ENCODE results near the gene TMEM117. TPM values are rescaled to one million over a fixed set of nuclear protein-coding genes. Genes with fewer than 3 reads are reported as not detected.
A peak's percentile ranks its signal among the peaks of the same experiment; 100 is the strongest.

TMEM117 gene
- polyA plus RNA-seq (2013, experiment 1 of 2), result 0.15 TPM
- 0.28 TPM for polyA plus RNA-seq (2013, experiment 2 of 2)

DNA sequence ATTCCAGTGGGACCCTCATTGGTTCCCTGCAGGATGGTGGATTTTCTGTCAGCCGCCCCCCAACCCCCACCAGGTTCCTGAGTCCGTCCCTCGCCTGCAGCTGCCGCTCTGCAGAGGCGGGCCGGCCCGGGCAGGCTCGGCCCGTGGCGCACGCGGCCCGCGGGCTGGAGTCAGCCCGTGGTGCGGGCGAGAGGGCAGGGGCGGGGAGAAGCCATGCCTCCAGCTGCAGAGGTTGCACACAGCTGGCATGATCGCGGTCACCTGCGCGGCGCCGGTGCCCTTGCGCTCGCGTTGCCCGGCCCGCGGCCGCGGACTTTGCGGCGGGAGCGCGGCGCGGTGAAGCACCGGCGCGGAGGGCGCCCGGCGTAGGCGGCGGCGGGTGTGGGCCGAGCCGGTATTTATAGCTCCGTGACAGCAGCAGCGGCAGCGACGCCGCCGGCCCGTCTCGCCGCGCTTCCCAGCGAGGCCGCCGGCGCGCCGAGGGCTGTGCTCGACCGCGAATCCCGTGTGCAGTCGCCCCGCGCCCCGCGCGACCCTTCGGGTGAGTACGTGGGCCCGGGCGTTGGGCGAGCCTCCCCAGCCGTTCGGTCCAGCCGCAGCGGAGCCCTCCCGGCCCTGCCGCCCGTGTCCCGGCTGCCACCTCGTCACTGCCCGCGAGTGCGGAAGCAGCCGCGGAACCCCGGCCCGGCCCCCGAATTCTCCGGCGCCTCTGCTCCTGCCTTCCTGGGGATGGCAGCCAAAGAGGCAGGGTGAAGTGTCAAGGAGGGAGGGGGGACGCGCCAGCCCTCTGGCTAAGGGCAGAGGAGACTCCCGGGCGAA, at the start of gene TMEM117:
TSS of gene TMEM117 (plus strand) at position 426 of the 819 bp plus-strand sequence.
- H3K18ac ChIP-seq (ENCODE audit: low read length), result peak within 1 kb of the TSS; percentile 90

DNA sequence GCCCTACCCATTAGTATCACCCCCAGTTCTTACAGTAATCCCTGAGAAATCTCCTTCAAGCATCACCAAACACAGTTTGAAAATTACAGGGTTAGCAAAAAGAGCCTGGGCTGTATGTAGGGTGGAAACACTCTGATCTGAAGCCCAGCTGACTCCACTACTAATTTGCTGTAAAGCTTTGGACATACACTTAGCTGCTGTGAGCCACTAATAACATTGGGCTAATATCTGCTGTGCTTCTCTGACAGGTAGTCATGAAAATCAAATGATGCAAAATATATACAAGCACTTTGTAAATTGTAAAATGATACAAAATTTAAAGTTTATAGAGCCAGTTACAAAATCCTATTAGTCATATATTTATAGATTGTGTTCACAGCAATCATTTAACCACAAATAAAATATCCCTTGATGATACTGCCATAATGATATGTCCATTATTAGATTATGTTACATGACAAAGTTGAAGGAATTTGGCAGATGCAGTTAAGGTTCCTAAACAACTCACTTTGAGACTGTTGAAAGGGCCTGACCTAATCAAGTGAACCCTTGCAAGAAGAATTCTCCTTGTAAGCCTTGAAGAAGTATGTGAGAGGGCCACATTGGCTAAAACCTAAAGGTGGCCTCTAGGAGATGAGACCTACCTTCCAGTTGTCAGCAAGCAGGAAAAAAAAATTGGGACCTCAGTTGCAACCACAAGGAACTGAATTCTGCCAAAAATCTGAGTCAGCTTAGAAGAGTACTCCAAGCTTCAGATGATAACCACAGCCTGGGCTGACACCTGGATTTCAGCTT, 48.8 kb upstream of the TMEM117 start:
- no peak overlapping the region for H2BK5ac ChIP-seq (ENCODE audit: low read length)
- no peak overlapping the region for H3K9ac ChIP-seq (ENCODE audit: low read depth, low read length, poor library complexity)
- H2AFZ ChIP-seq (ENCODE audit: low read length), result no peak overlapping the region
- no peak overlapping the region for H3K4ac ChIP-seq (ENCODE audit: low read length)
- no peak overlapping the region for H3K27ac ChIP-seq (replicated peaks; ENCODE audit: low read length)
- H3K79me1 ChIP-seq (ENCODE audit: low read depth, low read length), result no peaks in the 10 kb centered on the region
- no peak overlapping the region for H3K23ac ChIP-seq (ENCODE audit: low read depth, low read length, poor library complexity)
- no peak overlapping the region for H4K8ac ChIP-seq (ENCODE audit: low read depth, low read length)
- DNase-seq (ENCODE audit: low spot score), result no peak
- no peaks in the 10 kb centered on the region for H3K4me1 ChIP-seq (ENCODE audit: control insufficient read depth in 2 of 2, insufficient read depth in 1 of 2, low read depth in 1 of 2, low read length in 2 of 2)
- no peaks in the 10 kb centered on the region for H3K27me3 ChIP-seq (ENCODE audit: control insufficient read depth in 3 of 3, insufficient read depth in 3 of 3, low read depth in 1 of 3, low read length in 3 of 3)
- no peak overlapping the region for H2AK5ac ChIP-seq (ENCODE audit: low read depth, low read length)
- H3K4me3 ChIP-seq (ENCODE audit: low read length in 2 of 2), result no peak overlapping the region
- H3K4me2 ChIP-seq (ENCODE audit: insufficient read depth, low read length, poor library complexity, severe bottlenecking), result no peak overlapping the region
- H3K36me3 ChIP-seq (replicated peaks in 1 of 2; ENCODE audit: control insufficient read depth in 2 of 2, insufficient read depth in 2 of 2, low read length in 2 of 2), result no peaks in the 10 kb centered on the region
- no peak overlapping the region for H4K91ac ChIP-seq (ENCODE audit: low read depth, low read length, poor library complexity)
- no peak overlapping the region for H2BK15ac ChIP-seq (ENCODE audit: low read length)
- no peak overlapping the region for H2BK12ac ChIP-seq (ENCODE audit: low read length)
- H3K9me3 ChIP-seq (replicated peaks in 1 of 2; ENCODE audit: control insufficient read depth in 2 of 2, insufficient read depth in 1 of 2, low read depth in 1 of 2, low read length in 2 of 2), result no peaks in the 10 kb centered on the region
- H3K18ac ChIP-seq (ENCODE audit: low read length), result no peak overlapping the region
- H2BK120ac ChIP-seq (ENCODE audit: low read depth, low read length), result no peak overlapping the region
- H3K14ac ChIP-seq (ENCODE audit: low read length), result no peak overlapping the region

More for the DNA sequence above, at the start of gene TMEM117:
- peak; percentile 39 for DNase-seq (ENCODE audit: low spot score)
- no peaks in the 10 kb centered on the region for H3K79me1 ChIP-seq (ENCODE audit: low read depth, low read length)
- no peak within 1 kb of the TSS for H2BK12ac ChIP-seq (ENCODE audit: low read length)
- peak within 1 kb of the TSS; percentile 93 for H3K4me2 ChIP-seq (ENCODE audit: insufficient read depth, low read length, poor library complexity, severe bottlenecking)
- peak within 1 kb of the TSS; percentile 82 for H3K14ac ChIP-seq (ENCODE audit: low read length)
- H2BK120ac ChIP-seq (ENCODE audit: low read depth, low read length), result no peak within 1 kb of the TSS
- H3K27ac ChIP-seq (replicated peaks; ENCODE audit: low read length), result no peak within 1 kb of the TSS
- no peaks in the 10 kb centered on the region for H3K4me1 ChIP-seq (ENCODE audit: control insufficient read depth in 2 of 2, insufficient read depth in 1 of 2, low read depth in 1 of 2, low read length in 2 of 2)
- WGBS, 2 donors (ENCODE audit: extremely low coverage in 2 of 2, insufficient read length in 2 of 2, insufficient replicate concordance in 1 of 2), result no CpG with 5 or more reads among the region's 103 CpGs
- peak within 1 kb of the TSS; percentile 61 to 87 for H3K4me3 ChIP-seq (ENCODE audit: low read length in 2 of 2)
- H2BK5ac ChIP-seq (ENCODE audit: low read length), result peak within 1 kb of the TSS; percentile 39
- H2AK5ac ChIP-seq (ENCODE audit: low read depth, low read length), result peak within 1 kb of the TSS; percentile 63
- H4K91ac ChIP-seq (ENCODE audit: low read depth, low read length, poor library complexity), result no peak within 1 kb of the TSS
- no peaks in the 10 kb centered on the region for H3K36me3 ChIP-seq (replicated peaks in 1 of 2; ENCODE audit: control insufficient read depth in 2 of 2, insufficient read depth in 2 of 2, low read length in 2 of 2)
- H3K4ac ChIP-seq (ENCODE audit: low read length), result no peak within 1 kb of the TSS
- peak within 1 kb of the TSS; percentile 98 for H2AFZ ChIP-seq (ENCODE audit: low read length)
- H3K27me3 ChIP-seq (ENCODE audit: control insufficient read depth in 3 of 3, insufficient read depth in 3 of 3, low read depth in 1 of 3, low read length in 3 of 3), result peaks cover 3 to 34% (median 19%) of the 10 kb centered on the region in 3 experiments
- H2BK15ac ChIP-seq (ENCODE audit: low read length), result no peak within 1 kb of the TSS
- no peak within 1 kb of the TSS for H4K8ac ChIP-seq (ENCODE audit: low read depth, low read length)
- peak within 1 kb of the TSS; percentile 80 for H3K23ac ChIP-seq (ENCODE audit: low read depth, low read length, poor library complexity)
- H3K9me3 ChIP-seq (replicated peaks in 1 of 2; ENCODE audit: control insufficient read depth in 2 of 2, insufficient read depth in 1 of 2, low read depth in 1 of 2, low read length in 2 of 2), result no peaks in the 10 kb centered on the region
- peak within 1 kb of the TSS; percentile 60 for H3K9ac ChIP-seq (ENCODE audit: low read depth, low read length, poor library complexity)

- Histone ChIP-seq H3K27ac (replicated peaks; ENCODE audit: low read length) (no peak overlapping the region), H3K4ac (ENCODE audit: low read length) (no peak overlapping the region)
These were observed 45.9 kb upstream of the TMEM117 start for GRCh38 chr12:43789941-43790340.

GRCh38 chr12:43795716-43796280, 40.1 kb upstream of the TMEM117 start:
- H3K4me3 ChIP-seq (ENCODE audit: low read length in 2 of 2), result no peak overlapping the region
- no peaks in the 10 kb centered on the region for H3K27me3 ChIP-seq (ENCODE audit: control insufficient read depth in 3 of 3, insufficient read depth in 3 of 3, low read depth in 1 of 3, low read length in 3 of 3)
- H3K79me1 ChIP-seq (ENCODE audit: low read depth, low read length), result no peaks in the 10 kb centered on the region
- no peaks in the 10 kb centered on the region for H3K9me3 ChIP-seq (replicated peaks in 1 of 2; ENCODE audit: control insufficient read depth in 2 of 2, insufficient read depth in 1 of 2, low read depth in 1 of 2, low read length in 2 of 2)
- no peak overlapping the region for H3K18ac ChIP-seq (ENCODE audit: low read length)
- no peak overlapping the region for H2BK12ac ChIP-seq (ENCODE audit: low read length)
- H2BK15ac ChIP-seq (ENCODE audit: low read length), result no peak overlapping the region
- H3K4ac ChIP-seq (ENCODE audit: low read length), result no peak overlapping the region
- DNase-seq (ENCODE audit: low spot score), result no peak
- no peak overlapping the region for H3K27ac ChIP-seq (replicated peaks; ENCODE audit: low read length)
- H4K91ac ChIP-seq (ENCODE audit: low read depth, low read length, poor library complexity), result no peak overlapping the region
- H2AK5ac ChIP-seq (ENCODE audit: low read depth, low read length), result no peak overlapping the region
- no CpG with 5 or more reads among the region's 2 CpGs for WGBS, 2 donors (ENCODE audit: extremely low coverage in 2 of 2, insufficient read length in 2 of 2, insufficient replicate concordance in 1 of 2)
- H3K4me1 ChIP-seq (ENCODE audit: control insufficient read depth in 2 of 2, insufficient read depth in 1 of 2, low read depth in 1 of 2, low read length in 2 of 2), result no peaks in the 10 kb centered on the region
- no peak overlapping the region for H2AFZ ChIP-seq (ENCODE audit: low read length)
- H3K36me3 ChIP-seq (replicated peaks in 1 of 2; ENCODE audit: control insufficient read depth in 2 of 2, insufficient read depth in 2 of 2, low read length in 2 of 2), result peaks cover 2 to 65% of the 10 kb centered on the region in 2 donors
- no peak overlapping the region for H4K8ac ChIP-seq (ENCODE audit: low read depth, low read length)
- no peak overlapping the region for H3K23ac ChIP-seq (ENCODE audit: low read depth, low read length, poor library complexity)
- no peak overlapping the region for H3K9ac ChIP-seq (ENCODE audit: low read depth, low read length, poor library complexity)
- H3K4me2 ChIP-seq (ENCODE audit: insufficient read depth, low read length, poor library complexity, severe bottlenecking), result no peak overlapping the region
- no peak overlapping the region for H3K14ac ChIP-seq (ENCODE audit: low read length)
- H2BK5ac ChIP-seq (ENCODE audit: low read length), result no peak overlapping the region
- H2BK120ac ChIP-seq (ENCODE audit: low read depth, low read length), result no peak overlapping the region

More at GRCh38 chr12:43789941-43790340, 45.9 kb upstream of the TMEM117 start:
- Histone ChIP-seq H3K27me3 (ENCODE audit: control insufficient read depth in 3 of 3, insufficient read depth in 3 of 3, low read depth in 1 of 3, low read length in 3 of 3) (no peaks in the 10 kb centered on the region), H2AK5ac (ENCODE audit: low read depth, low read length) (no peak overlapping the region), H2BK5ac (ENCODE audit: low read length) (no peak overlapping the region), H3K4me1 (ENCODE audit: control insufficient read depth in 2 of 2, insufficient read depth in 1 of 2, low read depth in 1 of 2, low read length in 2 of 2) (no peaks in the 10 kb centered on the region), H3K4me3 (ENCODE audit: low read length in 2 of 2) (no peak overlapping the region), H4K8ac (ENCODE audit: low read depth, low read length) (no peak overlapping the region), H3K23ac (ENCODE audit: low read depth, low read length, poor library complexity) (no peak overlapping the region), H2BK15ac (ENCODE audit: low read length) (no peak overlapping the region), H3K36me3 (replicated peaks in 1 of 2; ENCODE audit: control insufficient read depth in 2 of 2, insufficient read depth in 2 of 2, low read length in 2 of 2) (peaks cover 0 to 6% of the 10 kb centered on the region in 2 donors), H2BK120ac (ENCODE audit: low read depth, low read length) (no peak overlapping the region), H4K91ac (ENCODE audit: low read depth, low read length, poor library complexity) (no peak overlapping the region), H3K9ac (ENCODE audit: low read depth, low read length, poor library complexity) (no peak overlapping the region), H2AFZ (ENCODE audit: low read length) (no peak overlapping the region), H2BK12ac (ENCODE audit: low read length) (no peak overlapping the region), H3K14ac (ENCODE audit: low read length) (no peak overlapping the region), H3K9me3 (replicated peaks in 1 of 2; ENCODE audit: control insufficient read depth in 2 of 2, insufficient read depth in 1 of 2, low read depth in 1 of 2, low read length in 2 of 2) (no peaks in the 10 kb centered on the region), H3K79me1 (ENCODE audit: low read depth, low read length) (no peaks in the 10 kb centered on the region), H3K18ac (ENCODE audit: low read length) (no peak overlapping the region), H3K4me2 (ENCODE audit: insufficient read depth, low read length, poor library complexity, severe bottlenecking) (no peak overlapping the region)
- DNase-seq (ENCODE audit: low spot score), result no peak
